ENCODE results near the gene USP34.

Gene USP34

GRCh38 chr2:61343141-61343540, 127.7 kb downstream of the USP34 start:
- TF ChIP-seq ZBTB7A (IDR thresholded peaks at IDR 0.05; ENCODE audit: low read depth), result no peak
- no peak for TF ChIP-seq YY1 (IDR thresholded peaks at IDR 0.05; ENCODE audit: low read depth)
- no peak for TF ChIP-seq TCF12 (IDR thresholded peaks at IDR 0.05; ENCODE audit: low read depth)
- TF ChIP-seq NFIC (IDR thresholded peaks at IDR 0.05), result no peak
- TF ChIP-seq CEBPB (IDR thresholded peaks at IDR 0.05), result no peak
- no peak for TF ChIP-seq EGR1 (IDR thresholded peaks at IDR 0.05)
- no peak for TF ChIP-seq USF1 (IDR thresholded peaks at IDR 0.05)
- no peak for TF ChIP-seq REST (IDR thresholded peaks at IDR 0.05; ENCODE audit: low read depth)
- no peak for TF ChIP-seq TAF1 (IDR thresholded peaks at IDR 0.05; ENCODE audit: low read depth)
- no peak for TF ChIP-seq MAX (IDR thresholded peaks at IDR 0.05)
- no peak for TF ChIP-seq TEAD4 (IDR thresholded peaks at IDR 0.05)
- no peak for TF ChIP-seq RAD21 (IDR thresholded peaks at IDR 0.05; ENCODE audit: low read depth)
- no peak for TF ChIP-seq EP300 (IDR thresholded peaks at IDR 0.05; ENCODE audit: borderline replicate concordance)
- no peak for TF ChIP-seq CREB1 (IDR thresholded peaks at IDR 0.05; ENCODE audit: low read depth)
- no peak for TF ChIP-seq FOXM1 (IDR thresholded peaks at IDR 0.05; ENCODE audit: borderline replicate concordance, low read depth)

GRCh38 chr2:61340242-61340641, 130.6 kb downstream of the USP34 start:
- TF ChIP-seq CEBPB (IDR thresholded peaks at IDR 0.05) (no peak), ZBTB7A (IDR thresholded peaks at IDR 0.05; ENCODE audit: low read depth) (no peak), MAX (IDR thresholded peaks at IDR 0.05) (no peak), RAD21 (IDR thresholded peaks at IDR 0.05; ENCODE audit: low read depth) (no peak), CREB1 (IDR thresholded peaks at IDR 0.05; ENCODE audit: low read depth) (no peak), TAF1 (IDR thresholded peaks at IDR 0.05; ENCODE audit: low read depth) (no peak), USF1 (IDR thresholded peaks at IDR 0.05) (no peak), FOXM1 (IDR thresholded peaks at IDR 0.05; ENCODE audit: borderline replicate concordance, low read depth) (no peak), TCF12 (IDR thresholded peaks at IDR 0.05; ENCODE audit: low read depth) (no peak), YY1 (IDR thresholded peaks at IDR 0.05; ENCODE audit: low read depth) (no peak), NFIC (IDR thresholded peaks at IDR 0.05) (no peak), REST (IDR thresholded peaks at IDR 0.05; ENCODE audit: low read depth) (no peak), EP300 (IDR thresholded peaks at IDR 0.05; ENCODE audit: borderline replicate concordance) (no peak), EGR1 (IDR thresholded peaks at IDR 0.05) (no peak), TEAD4 (IDR thresholded peaks at IDR 0.05) (no peak)

GRCh38 chr2:61338447-61338846, 132.4 kb downstream of the USP34 start:
- no peak for TF ChIP-seq YY1 (IDR thresholded peaks at IDR 0.05; ENCODE audit: low read depth)
- TF ChIP-seq NFIC (IDR thresholded peaks at IDR 0.05), result no peak
- TF ChIP-seq CREB1 (IDR thresholded peaks at IDR 0.05; ENCODE audit: low read depth), result no peak
- TF ChIP-seq FOXM1 (IDR thresholded peaks at IDR 0.05; ENCODE audit: borderline replicate concordance, low read depth), result no peak
- no peak for TF ChIP-seq TAF1 (IDR thresholded peaks at IDR 0.05; ENCODE audit: low read depth)
- TF ChIP-seq TEAD4 (IDR thresholded peaks at IDR 0.05), result no peak
- TF ChIP-seq MAX (IDR thresholded peaks at IDR 0.05), result no peak
- no peak for TF ChIP-seq EP300 (IDR thresholded peaks at IDR 0.05; ENCODE audit: borderline replicate concordance)
- no peak for TF ChIP-seq TCF12 (IDR thresholded peaks at IDR 0.05; ENCODE audit: low read depth)
- TF ChIP-seq REST (IDR thresholded peaks at IDR 0.05; ENCODE audit: low read depth), result no peak
- no peak for TF ChIP-seq ZBTB7A (IDR thresholded peaks at IDR 0.05; ENCODE audit: low read depth)
- no peak for TF ChIP-seq EGR1 (IDR thresholded peaks at IDR 0.05)
- no peak for TF ChIP-seq CEBPB (IDR thresholded peaks at IDR 0.05)
- TF ChIP-seq RAD21 (IDR thresholded peaks at IDR 0.05; ENCODE audit: low read depth), result no peak
- no peak for TF ChIP-seq USF1 (IDR thresholded peaks at IDR 0.05)

Measured in Ishikawa (cell line).